ENCODE results near the gene LDLR. TPM values are rescaled to one million over a fixed set of nuclear protein-coding genes. Genes with fewer than 3 reads are reported as not detected.
"Not testable (repeated sequence)": the region's sequence is repeated elsewhere in the genome, so short reads cannot be mapped to it uniquely, and the experiment has no call there.

Gene LDLR
- total RNA-seq, 1 donor from 2014 or later: 153 TPM

DNA sequence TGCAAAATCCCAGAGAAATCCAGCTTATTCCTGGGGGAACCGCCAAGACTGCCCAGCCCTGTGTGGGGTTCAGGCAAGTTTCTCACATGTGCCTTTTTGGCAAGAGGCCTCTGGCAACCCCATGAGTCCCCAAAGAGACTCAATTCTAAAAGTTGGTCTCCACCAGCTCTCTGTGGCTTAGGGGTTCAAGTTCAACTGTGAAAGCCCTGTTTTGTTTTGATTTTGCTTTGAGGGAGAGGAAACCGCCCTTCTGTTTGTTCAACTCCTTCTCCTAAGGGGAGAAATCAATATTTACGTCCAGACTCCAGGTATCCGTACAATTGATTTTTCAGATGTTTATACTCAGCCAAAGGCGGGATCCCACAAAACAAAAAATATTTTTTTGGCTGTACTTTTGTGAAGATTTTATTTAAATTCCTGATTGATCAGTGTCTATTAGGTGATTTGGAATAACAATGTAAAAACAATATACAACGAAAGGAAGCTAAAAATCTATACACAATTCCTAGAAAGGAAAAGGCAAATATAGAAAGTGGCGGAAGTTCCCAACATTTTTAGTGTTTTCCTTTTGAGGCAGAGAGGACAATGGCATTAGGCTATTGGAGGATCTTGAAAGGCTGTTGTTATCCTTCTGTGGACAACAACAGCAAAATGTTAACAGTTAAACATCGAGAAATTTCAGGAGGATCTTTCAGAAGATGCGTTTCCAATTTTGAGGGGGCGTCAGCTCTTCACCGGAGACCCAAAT is 583 bp upstream of the LDLR start:
- peak overlapping the region; percentile 75 for H3K4me3 ChIP-seq (ENCODE audit: insufficient read depth, low read depth, low read length)
- H3K4me2 ChIP-seq (ENCODE audit: low read length): peak overlapping the region; percentile 82
- peaks cover 39% of the 10 kb centered on the region for H3K4me1 ChIP-seq (ENCODE audit: insufficient read depth, low read length)
- H3K27ac ChIP-seq (ENCODE audit: low read depth, low read length): peak overlapping the region; percentile 84
- no peak overlapping the region for H2AFZ ChIP-seq (ENCODE audit: low read depth, low read length)
- Mint-ChIP-seq H3K4me3 (ENCODE audit: unreplicated experiment) (peak overlapping the region; percentile 86), H3K27ac (ENCODE audit: unreplicated experiment) (peak overlapping the region; percentile 96), H3K9me3 (ENCODE audit: unreplicated experiment) (no peaks in the 10 kb centered on the region), H3K36me3 (ENCODE audit: low read depth, unreplicated experiment) (peaks cover 1% of the 10 kb centered on the region), H3K27me3 (ENCODE audit: low read depth, unreplicated experiment) (no peaks in the 10 kb centered on the region), H3K4me1 (ENCODE audit: low read depth, unreplicated experiment) (peaks cover 21% of the 10 kb centered on the region)
- DNase-seq (ENCODE audit: low read depth): no peak
- no peaks in the 10 kb centered on the region for H3K9me3 ChIP-seq (ENCODE audit: insufficient read depth, low read depth, low read length)
- no peak for FAIRE-seq
- H4K20me1 ChIP-seq (ENCODE audit: insufficient read depth, low read length): peaks cover 28% of the 10 kb centered on the region
- H3K9ac ChIP-seq (ENCODE audit: low read length): peak overlapping the region; percentile 88
- H3K79me2 ChIP-seq (ENCODE audit: insufficient read depth, low read length): peaks cover 38% of the 10 kb centered on the region
- peaks cover 2% of the 10 kb centered on the region for H3K36me3 ChIP-seq (ENCODE audit: insufficient read depth, low read length)
- H3K27me3 ChIP-seq (ENCODE audit: insufficient read depth, low read length): no peaks in the 10 kb centered on the region
- no peak for TF ChIP-seq EZH2 (IDR thresholded peaks at IDR 0.05; ENCODE audit: insufficient read depth, low read length)
- TF ChIP-seq CTCF (IDR thresholded peaks at IDR 0.05; ENCODE audit: insufficient read depth, low read depth, low read length): no peak

DNA sequence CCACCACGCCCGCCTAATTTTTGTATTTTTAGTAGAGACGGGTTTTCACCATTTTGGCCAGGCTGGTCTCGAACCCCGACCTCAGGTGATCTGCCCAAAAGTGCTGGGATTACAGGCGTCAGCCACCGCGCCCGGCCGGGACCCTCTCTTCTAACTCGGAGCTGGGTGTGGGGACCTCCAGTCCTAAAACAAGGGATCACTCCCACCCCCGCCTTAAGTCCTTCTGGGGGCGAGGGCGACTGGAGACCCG is 676 bp downstream of the LDLR start:
- Histone ChIP-seq H3K4me1 (ENCODE audit: insufficient read depth, low read length) (peaks cover 47% of the 10 kb centered on the region), H3K79me2 (ENCODE audit: insufficient read depth, low read length) (peaks cover 49% of the 10 kb centered on the region), H3K27ac (ENCODE audit: low read depth, low read length) (peak overlapping the region; percentile 84), H4K20me1 (ENCODE audit: insufficient read depth, low read length) (peaks cover 38% of the 10 kb centered on the region), H3K4me2 (ENCODE audit: low read length) (peak overlapping the region; percentile 82), H3K4me3 (ENCODE audit: insufficient read depth, low read depth, low read length) (peak overlapping the region; percentile 75), H3K9ac (ENCODE audit: low read length) (peak overlapping the region; percentile 88)
- H2AFZ ChIP-seq (ENCODE audit: low read depth, low read length); FAIRE-seq; H3K36me3 Mint-ChIP-seq (ENCODE audit: low read depth, unreplicated experiment); H3K36me3 ChIP-seq (ENCODE audit: insufficient read depth, low read length); H3K9me3 Mint-ChIP-seq (ENCODE audit: unreplicated experiment); DNase-seq (ENCODE audit: low read depth); H3K27me3 ChIP-seq (ENCODE audit: insufficient read depth, low read length); H3K9me3 ChIP-seq (ENCODE audit: insufficient read depth, low read depth, low read length); H3K27me3 Mint-ChIP-seq (ENCODE audit: low read depth, unreplicated experiment): not testable (repeated sequence)
- Mint-ChIP-seq H3K4me3 (ENCODE audit: unreplicated experiment) (peak overlapping the region; percentile 86), H3K4me1 (ENCODE audit: low read depth, unreplicated experiment) (peaks cover 25% of the 10 kb centered on the region), H3K27ac (ENCODE audit: unreplicated experiment) (peak overlapping the region; percentile 96)

DNA sequence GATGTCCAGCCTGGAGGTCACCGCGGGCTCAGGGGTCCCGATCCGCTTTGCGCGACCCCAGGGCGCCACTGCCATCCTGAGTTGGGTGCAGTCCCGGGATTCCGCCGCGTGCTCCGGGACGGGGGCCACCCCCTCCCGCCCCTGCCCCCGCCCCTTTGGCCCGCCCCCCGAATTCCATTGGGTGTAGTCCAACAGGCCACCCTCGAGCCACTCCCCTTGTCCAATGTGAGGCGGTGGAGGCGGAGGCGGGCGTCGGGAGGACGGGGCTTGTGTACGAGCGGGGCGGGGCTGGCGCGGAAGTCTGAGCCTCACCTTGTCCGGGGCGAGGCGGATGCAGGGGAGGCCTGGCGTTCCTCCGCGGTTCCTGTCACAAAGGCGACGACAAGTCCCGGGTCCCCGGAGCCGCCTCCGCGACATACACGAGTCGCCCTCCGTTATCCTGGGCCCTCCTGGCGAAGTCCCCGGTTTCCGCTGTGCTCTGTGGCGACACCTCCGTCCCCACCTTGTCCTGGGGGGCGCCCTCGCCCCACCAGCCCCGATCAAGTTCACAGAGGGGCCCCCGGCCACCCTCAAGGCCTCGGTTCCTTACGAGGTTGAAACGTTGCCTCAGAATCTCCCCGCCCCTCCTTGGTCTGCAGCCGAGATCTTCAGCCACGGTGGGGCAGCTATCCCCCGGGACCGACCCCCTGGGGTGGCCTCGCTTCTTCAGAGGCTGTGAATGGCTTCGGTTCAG is 1.2 kb downstream of the LDLR start:
- FAIRE-seq: no peak
- peaks cover 49% of the 10 kb centered on the region for H3K79me2 ChIP-seq (ENCODE audit: insufficient read depth, low read length)
- H3K9me3 Mint-ChIP-seq (ENCODE audit: unreplicated experiment): no peaks in the 10 kb centered on the region

More for the DNA sequence above, 1.2 kb downstream of the LDLR start:
- Mint-ChIP-seq H3K27ac (ENCODE audit: unreplicated experiment) (peak overlapping the region; percentile 99), H3K36me3 (ENCODE audit: low read depth, unreplicated experiment) (peaks cover 5% of the 10 kb centered on the region), H3K27me3 (ENCODE audit: low read depth, unreplicated experiment) (no peaks in the 10 kb centered on the region), H3K4me1 (ENCODE audit: low read depth, unreplicated experiment) (peaks cover 24% of the 10 kb centered on the region), H3K4me3 (ENCODE audit: unreplicated experiment) (peak overlapping the region; percentile 91)
- peak overlapping the region; percentile 91 for H3K4me2 ChIP-seq (ENCODE audit: low read length)
- H3K4me1 ChIP-seq (ENCODE audit: insufficient read depth, low read length): peaks cover 43% of the 10 kb centered on the region
- peak overlapping the region; percentile 99 for H3K9ac ChIP-seq (ENCODE audit: low read length)
- no peak overlapping the region for H2AFZ ChIP-seq (ENCODE audit: low read depth, low read length)
- no peaks in the 10 kb centered on the region for H3K27me3 ChIP-seq (ENCODE audit: insufficient read depth, low read length)
- H4K20me1 ChIP-seq (ENCODE audit: insufficient read depth, low read length): peaks cover 41% of the 10 kb centered on the region
- H3K36me3 ChIP-seq (ENCODE audit: insufficient read depth, low read length): peaks cover 3% of the 10 kb centered on the region
- H3K9me3 ChIP-seq (ENCODE audit: insufficient read depth, low read depth, low read length): no peaks in the 10 kb centered on the region
- TF ChIP-seq CTCF (IDR thresholded peaks at IDR 0.05; ENCODE audit: insufficient read depth, low read depth, low read length) (no peak), EZH2 (IDR thresholded peaks at IDR 0.05; ENCODE audit: insufficient read depth, low read length) (no peak)
- H3K4me3 ChIP-seq (ENCODE audit: insufficient read depth, low read depth, low read length): peak overlapping the region; percentile 89
- peak overlapping the region; percentile 95 for H3K27ac ChIP-seq (ENCODE audit: low read depth, low read length)
- peak; percentile 87 for DNase-seq (ENCODE audit: low read depth)

All from astrocyte (in vitro differentiated cells and primary cell).